MG63 (cell line): ENCODE results near the gene MCOLN2. TPM values are rescaled to one million over a fixed set of nuclear protein-coding genes. Genes with fewer than 3 reads are reported as not detected.
A peak's percentile ranks its signal among the peaks of the same experiment; 100 is the strongest.

ENCODE experiments used
- DNase-seq: peaks from one replicate; pipeline ENCODE4 v3.0.0-alpha.2; 2020
- H3K27me3 ChIP-seq: fragments of 250-450 bp; sonication (Bioruptor Pico); 2 replicates; pipeline ENCODE4 v1.5.1; 2020; ENCODE audit warnings: mild to moderate bottlenecking, moderate library complexity
- H3K36me3 ChIP-seq: fragments of 250-450 bp; sonication (Bioruptor Pico); 2 replicates; pipeline ENCODE4 v1.5.1; 2020; ENCODE audit warnings: mild to moderate bottlenecking, moderate library complexity
- H3K4me3 ChIP-seq: fragments of 250-450 bp; sonication (Bioruptor Pico); 2 replicates; pipeline ENCODE4 v1.5.1; 2020; ENCODE audit warnings: mild to moderate bottlenecking, moderate library complexity
- H3K9me3 ChIP-seq: fragments of 250-450 bp; sonication (Bioruptor Pico); 2 replicates; pipeline ENCODE4 v1.5.1; 2020; ENCODE audit warnings: mild to moderate bottlenecking, moderate library complexity
- total RNA-seq: library from RNA; depleted of rRNA; stranded (reverse); fragments of >200 nt; shearing (Covaris generic); gene quantifications from 2 replicates; pipeline ENCODE4 v1.2.3, GENCODE V29; 2014; ENCODE audit warnings: low replicate concordance

MCOLN2 gene
- total RNA-seq, 1 experiment from 2014 or later = 2.8 TPM

DNA sequence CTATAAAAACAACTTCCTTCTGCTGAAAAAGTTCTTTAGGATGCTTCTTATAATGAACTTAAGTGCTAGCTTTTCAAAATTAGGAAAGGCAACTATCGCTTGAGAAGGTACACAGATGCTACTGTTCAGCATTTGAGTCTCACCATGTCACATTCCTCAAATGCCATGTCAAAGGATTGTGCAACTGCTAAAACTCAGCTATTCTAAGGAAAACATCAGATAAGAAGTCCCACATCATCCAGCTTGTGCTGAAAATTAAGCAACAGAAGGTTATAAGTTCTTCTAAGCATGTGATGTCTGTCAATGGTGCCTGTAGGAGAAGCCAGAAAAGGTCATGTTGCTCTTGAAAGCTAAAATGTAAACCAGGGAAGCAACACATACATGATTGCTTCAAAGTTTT is 36.5 kb downstream of the MCOLN2 start:
- H3K4me3 ChIP-seq = no peak overlapping the region
- H3K27me3 ChIP-seq = no peaks in the 10 kb centered on the region
- DNase-seq = no peak
- no peaks in the 10 kb centered on the region for H3K9me3 ChIP-seq
- H3K36me3 ChIP-seq = no peaks in the 10 kb centered on the region

DNA sequence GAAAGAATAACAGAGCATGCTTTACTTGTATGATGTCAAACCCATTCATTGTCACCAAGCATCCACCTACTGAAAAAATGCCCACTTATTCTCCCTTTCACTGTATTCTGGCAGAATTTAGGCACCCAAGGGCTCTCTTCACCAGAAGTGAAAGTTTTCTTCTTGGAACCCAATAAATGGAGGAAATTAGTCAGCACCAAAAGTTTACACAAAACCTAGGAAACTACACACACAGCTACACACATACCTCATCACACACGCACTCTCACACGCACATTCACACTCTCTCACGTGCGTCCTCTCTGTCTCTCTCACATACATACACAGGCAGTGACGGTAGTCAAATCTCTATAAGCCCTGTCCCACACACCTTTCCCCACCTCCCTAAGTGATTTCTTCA is 37.6 kb downstream of the MCOLN2 start:
- Histone ChIP-seq H3K36me3 (no peaks in the 10 kb centered on the region), H3K9me3 (no peaks in the 10 kb centered on the region), H3K27me3 (no peaks in the 10 kb centered on the region), H3K4me3 (no peak overlapping the region)
- no peak for DNase-seq

DNA sequence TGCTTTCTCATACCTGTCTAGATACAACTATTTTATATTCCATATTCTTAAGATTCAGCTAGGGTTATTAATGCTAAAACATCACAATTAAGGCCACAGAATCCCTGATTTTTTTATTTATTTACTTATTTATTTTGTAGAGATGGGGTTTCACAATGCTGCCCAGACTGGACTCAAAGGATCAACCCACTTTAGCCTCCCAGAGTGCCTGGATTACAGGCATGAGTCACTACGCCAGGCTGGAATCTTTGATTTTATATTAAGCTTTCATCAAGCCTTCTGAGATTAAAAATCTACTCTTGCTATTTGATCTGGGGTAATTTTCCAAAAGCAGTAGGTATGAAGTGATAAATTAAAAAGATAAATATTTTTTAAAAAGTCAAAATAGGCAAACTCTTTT is 38.9 kb downstream of the MCOLN2 start:
- H3K4me3 ChIP-seq = no peak overlapping the region
- H3K9me3 ChIP-seq = no peaks in the 10 kb centered on the region
- no peaks in the 10 kb centered on the region for H3K36me3 ChIP-seq
- peak; percentile 15 for DNase-seq
- H3K27me3 ChIP-seq = no peaks in the 10 kb centered on the region

DNA sequence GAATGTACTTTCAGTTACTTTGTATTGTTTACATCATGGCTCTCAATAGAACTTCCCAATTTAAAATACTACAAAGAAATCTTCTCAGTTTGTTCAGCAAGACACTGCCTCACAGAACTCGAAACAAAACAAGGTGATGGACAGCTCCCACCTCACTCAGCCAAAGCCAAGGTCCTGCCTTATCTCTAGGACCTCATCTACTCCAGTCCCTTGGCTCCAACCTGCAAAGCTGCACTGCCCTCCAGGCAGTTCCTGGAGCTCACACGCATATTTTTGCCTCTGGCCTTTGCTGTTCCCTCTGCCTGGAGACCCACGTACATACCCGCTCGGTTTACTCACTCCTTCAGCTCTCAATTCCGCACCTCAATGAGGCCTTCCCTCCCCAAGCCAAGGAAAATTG is 40.3 kb downstream of the MCOLN2 start:
- no peak for DNase-seq
- H3K4me3 ChIP-seq = no peak overlapping the region
- H3K9me3 ChIP-seq = no peaks in the 10 kb centered on the region
- no peaks in the 10 kb centered on the region for H3K36me3 ChIP-seq
- no peaks in the 10 kb centered on the region for H3K27me3 ChIP-seq

DNA sequence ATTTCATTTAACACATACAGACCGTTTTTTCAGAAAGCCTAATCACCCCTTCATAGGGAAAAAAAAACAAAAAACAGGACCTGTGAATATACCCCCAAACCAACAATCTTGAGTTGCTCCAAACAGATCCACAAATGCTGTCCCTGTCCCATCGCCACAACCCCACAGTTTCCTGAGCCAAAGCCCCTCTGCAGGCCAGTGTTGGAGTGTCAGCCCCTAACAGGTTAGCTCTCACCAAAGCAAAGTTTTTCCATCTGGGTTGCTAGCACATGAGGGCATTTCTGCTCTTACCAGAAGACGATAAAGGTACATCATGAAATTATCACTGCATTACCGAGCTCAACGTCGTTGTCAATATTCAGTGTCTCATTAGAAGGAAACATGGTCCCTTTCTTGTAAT is 40.8 kb downstream of the MCOLN2 start:
- no peak for DNase-seq
- Histone ChIP-seq H3K27me3 (no peaks in the 10 kb centered on the region), H3K36me3 (no peaks in the 10 kb centered on the region), H3K4me3 (no peak overlapping the region), H3K9me3 (no peaks in the 10 kb centered on the region)

DNA sequence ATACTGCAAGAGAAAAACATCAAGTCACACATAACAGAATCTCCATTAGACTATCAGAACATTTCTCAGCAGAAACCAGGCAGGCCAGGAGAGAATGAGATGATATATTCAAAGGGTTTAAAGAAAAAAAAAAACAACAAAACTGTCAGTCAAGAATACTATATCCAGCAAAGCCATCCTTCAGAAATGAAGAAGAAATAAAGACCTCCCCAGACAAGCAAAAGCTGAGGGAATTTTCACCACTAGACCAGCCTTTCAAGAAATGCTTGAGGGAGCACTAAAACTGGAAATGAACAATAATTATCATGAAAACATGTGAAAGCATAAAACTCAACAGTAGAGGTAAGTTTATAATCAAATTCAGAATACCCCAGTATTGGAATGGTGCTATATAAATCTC is 47.2 kb downstream of the MCOLN2 start:
- H3K4me3 ChIP-seq = no peak overlapping the region
- DNase-seq = no peak
- no peaks in the 10 kb centered on the region for H3K36me3 ChIP-seq
- H3K9me3 ChIP-seq = peaks cover 2% of the 10 kb centered on the region; the same call in 1 of the 2 replicates
- H3K27me3 ChIP-seq = no peaks in the 10 kb centered on the region

DNA sequence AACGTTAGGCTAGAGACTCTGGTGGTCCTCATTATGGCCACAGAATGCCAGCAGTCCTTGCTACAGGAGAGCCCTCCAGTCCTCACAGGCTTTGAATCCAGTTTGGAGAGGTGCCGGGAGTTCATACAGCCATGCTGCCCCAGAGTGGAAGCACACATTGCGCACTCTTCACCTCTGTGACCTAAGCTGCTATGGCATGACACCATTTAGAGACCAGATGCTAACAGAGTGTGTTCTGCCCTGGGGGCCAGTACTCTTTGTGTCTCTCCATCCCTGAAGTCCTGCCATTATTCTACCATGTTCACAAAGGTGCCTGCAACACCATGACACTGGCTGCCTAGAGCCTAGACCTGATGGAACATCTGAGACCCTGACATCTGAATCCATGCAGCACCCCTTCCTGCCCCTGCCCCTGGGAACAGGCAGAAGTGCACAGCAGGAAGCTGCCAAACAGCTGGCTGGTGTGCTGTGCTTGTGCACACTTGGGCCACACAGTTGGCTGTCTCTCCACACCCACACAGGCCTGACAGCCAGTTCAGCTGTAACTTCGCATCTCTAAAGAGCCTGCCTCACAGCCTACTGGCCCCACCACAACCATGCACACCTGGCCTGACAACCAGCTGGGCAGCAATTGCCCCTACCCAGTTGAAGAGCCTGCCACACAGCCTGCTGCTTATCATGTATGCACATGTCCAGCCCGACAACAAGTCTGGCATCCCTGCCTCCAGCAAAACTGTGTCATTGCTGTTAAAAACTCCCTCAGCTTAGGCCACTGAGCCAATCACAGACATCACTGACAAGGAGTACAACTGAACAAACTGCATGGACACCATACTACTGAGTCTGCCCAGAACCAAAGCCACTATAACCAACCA is 49.1 kb downstream of the MCOLN2 start:
- Histone ChIP-seq H3K9me3 (peaks cover 2% of the 10 kb centered on the region; the same call in 1 of the 2 replicates), H3K4me3 (no peak overlapping the region)
- no peak for DNase-seq

DNA sequence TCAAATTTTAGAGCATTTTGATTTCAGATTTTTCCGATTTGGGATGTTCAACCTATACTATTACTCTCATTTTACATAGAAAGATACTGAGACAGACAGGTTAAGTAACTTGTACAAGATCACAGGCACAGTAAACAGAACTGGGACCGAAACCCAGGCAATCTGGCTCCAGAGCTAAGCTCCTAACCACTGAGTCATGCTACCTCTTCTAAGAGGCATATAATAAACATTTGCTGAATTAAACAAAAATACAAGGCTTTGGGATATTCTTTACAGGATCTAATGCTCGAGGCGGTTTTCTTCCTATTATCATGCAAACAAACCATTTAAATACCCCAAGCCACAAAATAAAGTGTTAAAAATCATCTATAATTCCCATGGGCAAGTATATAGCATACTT is 50.3 kb downstream of the MCOLN2 start:
- Histone ChIP-seq H3K27me3 (no peaks in the 10 kb centered on the region), H3K36me3 (no peaks in the 10 kb centered on the region), H3K9me3 (peaks cover 2% of the 10 kb centered on the region; the same call in 1 of the 2 replicates), H3K4me3 (no peak overlapping the region)
- peak; percentile 69 for DNase-seq

More for the DNA sequence above, 49.1 kb downstream of the MCOLN2 start:
- Histone ChIP-seq H3K36me3 (no peaks in the 10 kb centered on the region), H3K27me3 (no peaks in the 10 kb centered on the region)

DNA sequence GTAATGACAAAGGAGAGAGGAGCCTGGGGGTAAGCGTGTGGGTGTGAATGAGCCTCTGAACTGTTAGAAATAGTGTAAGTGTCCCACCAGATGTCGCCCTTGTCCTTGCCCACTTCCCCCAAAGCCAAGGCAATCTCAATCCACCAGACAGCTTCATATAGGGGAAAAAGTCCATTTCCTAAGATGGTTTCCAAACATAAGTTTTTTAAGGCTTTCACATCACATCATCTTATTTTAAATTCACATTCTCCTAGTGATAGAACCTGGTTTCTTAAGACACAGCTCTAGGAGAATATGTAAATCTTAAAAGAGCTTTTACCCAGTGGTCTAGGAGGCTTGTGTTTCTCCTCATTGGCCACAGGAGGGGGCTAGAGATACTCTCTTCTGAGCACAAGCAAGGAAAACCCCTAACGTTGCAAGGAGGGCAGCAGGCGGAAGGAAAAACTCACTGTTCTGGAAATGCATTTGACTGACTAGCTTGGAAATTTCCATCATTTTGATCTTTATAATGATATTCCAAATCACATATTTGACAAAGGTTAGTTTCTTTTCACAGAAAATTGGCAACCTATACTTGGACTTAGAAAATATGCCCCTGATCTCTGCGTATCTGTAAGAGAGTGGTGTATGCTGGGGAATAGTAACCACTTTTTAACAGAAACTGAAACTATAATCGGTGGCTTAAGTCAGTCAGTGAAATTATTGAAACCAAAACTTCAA is 52.0 kb downstream of the MCOLN2 start:
- H3K36me3 ChIP-seq = no peaks in the 10 kb centered on the region
- peaks cover 2% of the 10 kb centered on the region; the same call in 1 of the 2 replicates for H3K9me3 ChIP-seq
- H3K4me3 ChIP-seq = peak overlapping the region; percentile 13
- DNase-seq = peak; percentile 50
- H3K27me3 ChIP-seq = no peaks in the 10 kb centered on the region

DNA sequence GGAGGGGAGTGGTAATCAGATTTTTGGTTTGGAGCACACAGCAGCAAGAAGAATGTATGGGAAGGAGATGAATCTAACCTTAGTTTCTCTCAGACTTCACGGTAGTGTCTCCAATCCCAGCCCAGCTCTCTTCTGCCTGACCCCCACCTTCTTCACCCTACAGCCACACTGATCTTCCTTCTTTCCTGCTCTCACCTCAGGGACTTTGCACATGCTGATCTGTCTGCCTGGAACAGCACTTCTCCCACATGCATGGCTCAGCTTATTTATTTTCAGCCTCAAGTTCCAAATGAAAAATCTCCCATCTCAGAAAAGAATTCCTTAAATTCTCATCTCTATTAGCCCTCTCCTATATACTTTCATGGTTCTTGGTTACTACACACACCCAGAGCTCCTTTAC is 55.1 kb downstream of the MCOLN2 start:
- no peaks in the 10 kb centered on the region for H3K9me3 ChIP-seq
- H3K27me3 ChIP-seq = no peaks in the 10 kb centered on the region
- DNase-seq = no peak
- H3K4me3 ChIP-seq = no peak overlapping the region
- H3K36me3 ChIP-seq = no peaks in the 10 kb centered on the region

DNA sequence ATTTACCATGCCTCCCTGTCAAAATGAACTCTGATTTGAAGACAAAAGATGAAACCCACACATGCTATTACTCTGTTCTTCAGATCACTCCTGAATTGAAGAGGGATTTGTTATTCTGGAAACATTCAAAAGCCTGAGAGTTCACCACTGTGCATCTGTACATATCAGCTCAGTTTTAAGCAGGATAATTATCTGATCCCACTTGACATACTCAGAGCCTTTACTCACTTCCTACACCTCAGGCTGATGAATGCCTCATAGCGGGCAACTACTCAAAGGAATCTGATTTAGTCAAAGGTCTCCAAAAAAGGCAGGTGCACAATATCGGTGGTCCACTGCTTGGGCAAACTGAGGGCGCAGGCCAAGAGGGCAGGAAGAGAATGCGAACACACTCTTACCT is 56.4 kb downstream of the MCOLN2 start:
- no peak for DNase-seq
- no peaks in the 10 kb centered on the region for H3K27me3 ChIP-seq
- no peaks in the 10 kb centered on the region for H3K9me3 ChIP-seq
- no peaks in the 10 kb centered on the region for H3K36me3 ChIP-seq
- H3K4me3 ChIP-seq = no peak overlapping the region

DNA sequence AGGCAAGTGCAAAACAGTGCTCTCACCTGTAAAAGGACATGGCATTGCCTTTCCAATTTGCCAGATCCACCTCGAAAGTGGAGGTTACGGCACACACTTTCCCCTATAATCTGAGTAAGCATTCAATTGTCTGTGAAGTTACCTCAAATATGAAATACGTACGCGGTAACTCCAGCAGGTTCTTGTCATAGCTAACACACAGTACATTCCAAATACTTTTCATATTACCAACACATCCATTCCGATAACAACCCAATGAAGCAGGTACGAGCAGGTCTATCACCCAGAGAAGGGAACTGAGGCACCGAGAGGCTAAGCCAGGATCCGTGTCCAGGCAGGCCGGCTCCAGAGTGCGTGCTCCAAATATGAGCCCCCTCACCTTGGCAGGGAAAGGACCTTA is 57.2 kb downstream of the MCOLN2 start:
- no peaks in the 10 kb centered on the region for H3K9me3 ChIP-seq
- DNase-seq = no peak
- H3K36me3 ChIP-seq = no peaks in the 10 kb centered on the region
- H3K27me3 ChIP-seq = no peaks in the 10 kb centered on the region
- H3K4me3 ChIP-seq = no peak overlapping the region

DNA sequence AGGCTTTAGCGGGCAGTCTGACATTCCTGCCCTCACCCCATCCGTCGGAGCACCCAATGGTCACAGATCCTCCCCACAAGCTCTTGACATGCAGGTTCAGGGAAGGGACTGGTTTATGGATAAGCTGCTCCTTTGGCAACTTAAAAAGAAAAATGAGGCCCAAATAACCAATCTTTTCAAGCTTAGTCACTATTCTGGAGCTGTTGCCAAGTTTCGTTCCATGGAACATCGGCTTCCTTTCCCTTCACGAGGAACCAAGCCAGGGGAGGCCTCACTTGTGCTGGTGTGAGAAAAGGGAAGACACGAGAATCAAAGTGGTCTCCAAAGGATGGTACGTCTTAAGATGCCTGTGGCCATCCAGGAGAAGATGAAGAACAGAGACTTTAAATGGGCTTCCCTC is 57.8 kb downstream of the MCOLN2 start:
- H3K27me3 ChIP-seq = no peaks in the 10 kb centered on the region
- DNase-seq = no peak
- no peaks in the 10 kb centered on the region for H3K9me3 ChIP-seq
- H3K4me3 ChIP-seq = no peak overlapping the region
- no peaks in the 10 kb centered on the region for H3K36me3 ChIP-seq

DNA sequence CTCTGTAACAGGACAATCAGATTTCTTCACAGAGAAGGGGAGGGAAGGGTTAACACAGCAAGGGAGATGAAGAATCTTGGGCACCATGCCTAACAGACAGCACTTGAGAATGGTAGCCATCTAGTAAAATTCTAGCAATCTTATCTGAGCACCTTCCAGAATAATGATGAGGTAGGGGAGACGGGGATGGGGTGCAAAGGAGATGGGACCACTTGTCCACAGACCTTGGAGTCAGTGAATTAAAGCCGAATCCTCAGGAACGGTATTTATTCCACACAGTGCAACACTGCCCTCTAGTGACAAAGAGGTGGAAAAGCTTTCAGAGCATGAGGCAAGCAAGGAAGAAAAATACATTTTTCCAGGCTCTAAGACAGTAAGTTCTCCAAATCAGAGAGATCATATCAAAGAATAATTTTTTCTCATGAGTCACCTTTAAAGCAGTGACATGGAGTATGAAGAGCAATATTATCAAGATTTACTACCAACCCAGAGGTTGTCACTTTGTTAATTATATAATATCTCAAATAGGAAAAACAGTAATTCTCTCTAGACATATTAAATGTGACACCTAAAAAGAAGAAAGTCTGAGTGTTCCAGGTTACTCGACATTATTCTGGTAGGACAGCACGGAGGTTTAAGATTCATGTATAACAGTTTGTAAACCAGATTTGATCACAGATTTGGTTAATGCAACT is 60.6 kb downstream of the MCOLN2 start:
- Histone ChIP-seq H3K36me3 (no peaks in the 10 kb centered on the region), H3K27me3 (no peaks in the 10 kb centered on the region), H3K4me3 (no peak overlapping the region), H3K9me3 (no peaks in the 10 kb centered on the region)
- DNase-seq = no peak

DNA sequence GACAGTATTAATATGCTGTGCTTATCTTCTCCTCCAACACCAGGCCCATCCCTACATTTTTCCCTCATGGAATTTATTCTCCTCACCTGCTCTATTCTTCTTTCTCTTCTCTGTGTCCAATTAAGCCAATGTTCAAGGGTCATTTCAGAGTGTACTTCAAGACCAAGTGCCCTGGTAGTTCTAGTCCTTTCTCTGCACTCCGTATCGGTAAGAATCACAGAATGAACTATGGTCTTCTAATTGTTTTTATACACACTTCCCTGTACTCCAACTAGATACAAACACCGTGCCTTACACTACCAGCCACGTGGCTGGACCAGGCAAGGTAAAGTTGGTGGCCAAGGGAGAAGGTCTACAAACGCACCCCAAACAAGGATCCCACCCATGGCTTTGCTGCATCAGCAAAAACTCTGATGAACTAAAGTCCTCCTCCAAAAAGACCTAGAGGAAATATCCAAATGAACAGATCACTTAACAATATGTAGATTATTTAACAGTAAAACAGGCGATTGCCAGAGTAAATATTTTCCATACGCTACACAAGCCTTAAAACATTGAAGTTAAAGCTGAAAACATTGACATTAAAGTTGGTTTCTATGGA is 63.8 kb downstream of the MCOLN2 start:
- H3K27me3 ChIP-seq = no peaks in the 10 kb centered on the region
- no peaks in the 10 kb centered on the region for H3K9me3 ChIP-seq
- no peak overlapping the region for H3K4me3 ChIP-seq
- H3K36me3 ChIP-seq = no peaks in the 10 kb centered on the region
- DNase-seq = no peak

DNA sequence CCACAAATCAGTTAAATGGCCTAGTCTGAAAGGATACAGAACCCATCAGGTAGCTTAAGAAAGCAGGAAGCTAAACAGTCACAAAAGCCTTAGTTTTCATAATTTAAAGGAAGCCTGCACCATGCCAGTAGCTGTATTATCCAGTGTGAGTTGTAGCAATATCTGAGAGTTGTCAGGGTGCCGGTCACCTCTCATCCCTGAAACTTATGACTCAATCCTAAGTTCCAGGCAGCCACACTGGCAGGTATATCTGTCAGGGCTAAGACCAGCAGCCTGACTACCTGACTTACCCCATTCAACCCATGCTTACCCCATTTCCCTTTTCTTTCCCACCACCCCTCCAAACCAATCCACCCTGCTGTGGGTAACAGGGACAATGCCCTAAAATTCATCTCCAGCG is 66.1 kb downstream of the MCOLN2 start:
- H3K36me3 ChIP-seq = no peaks in the 10 kb centered on the region
- H3K27me3 ChIP-seq = no peaks in the 10 kb centered on the region
- no peak for DNase-seq
- H3K4me3 ChIP-seq = no peak overlapping the region
- H3K9me3 ChIP-seq = no peaks in the 10 kb centered on the region

DNA sequence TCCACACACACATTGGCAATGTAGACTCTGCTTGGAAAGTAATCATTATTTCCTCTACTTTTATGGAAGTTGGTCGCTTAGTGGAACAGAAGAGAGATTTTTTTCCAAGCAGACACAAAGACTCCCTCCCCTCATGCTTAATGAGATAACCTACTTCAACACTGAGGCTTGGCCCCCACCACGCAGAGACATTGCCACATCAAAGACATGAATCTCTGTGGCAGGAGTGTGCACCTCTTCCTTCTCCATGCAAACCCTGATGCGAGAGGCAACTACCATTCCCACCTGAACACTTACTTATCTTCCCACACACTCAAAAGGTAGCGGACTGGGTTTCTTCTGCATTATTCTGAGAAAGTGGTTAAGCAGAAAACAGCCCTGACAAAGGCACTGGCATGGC is 66.6 kb downstream of the MCOLN2 start:
- Histone ChIP-seq H3K27me3 (no peaks in the 10 kb centered on the region), H3K4me3 (no peak overlapping the region)
- no peak for DNase-seq

More for the DNA sequence above, 66.6 kb downstream of the MCOLN2 start:
- Histone ChIP-seq H3K36me3 (no peaks in the 10 kb centered on the region), H3K9me3 (no peaks in the 10 kb centered on the region)
